ENCODE data around the gene ATG13.
"Not testable (repeated sequence)": the region's sequence is repeated elsewhere in the genome, so short reads cannot be mapped to it uniquely, and the experiment has no call there.

The ATG13 gene

DNA sequence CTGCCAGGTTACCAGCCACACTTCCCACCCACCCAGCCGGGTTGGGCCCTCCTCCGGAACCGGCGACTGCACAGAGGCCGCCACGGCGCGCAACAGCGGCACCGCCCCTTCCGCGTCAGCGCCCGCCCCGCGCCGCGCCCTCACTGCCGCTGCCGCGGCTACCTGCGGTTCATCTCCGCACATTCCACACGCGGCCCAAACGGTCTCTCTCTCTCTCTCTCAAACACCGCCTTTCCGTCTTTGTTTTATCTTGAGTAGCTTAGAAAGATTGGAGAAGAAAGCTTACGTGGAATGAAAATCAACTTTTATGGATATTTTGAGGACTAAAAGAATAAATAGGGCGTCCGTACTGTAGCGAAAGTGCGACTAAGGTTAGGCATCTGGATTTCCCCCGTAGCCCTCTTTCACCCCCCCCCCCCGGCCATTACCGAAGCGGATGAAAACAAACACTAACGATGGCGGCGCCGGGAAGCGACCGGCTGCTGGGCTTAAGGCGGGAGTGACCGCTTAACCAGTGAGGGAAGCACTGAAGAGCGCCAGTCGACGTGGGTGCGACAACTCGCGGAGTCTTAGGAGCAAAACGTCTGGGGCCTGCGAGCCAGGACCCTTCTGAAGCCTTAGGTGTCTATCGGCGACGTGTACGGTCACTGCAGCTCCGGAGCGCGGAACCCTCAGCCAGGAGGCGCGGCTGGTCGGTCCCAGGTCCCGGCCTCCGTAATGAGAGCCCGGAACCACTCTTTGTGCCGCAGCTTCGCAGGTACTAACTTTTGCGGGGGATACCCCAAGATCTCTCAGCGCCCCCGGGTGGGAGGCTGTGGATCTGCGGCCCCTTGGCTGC lies at the start of gene ATG13, which contains the start of gene HARBI1:
TSS of gene ATG13 (plus strand) at position 420 of the 838 bp plus-strand sequence. CDS start 26,739 bp downstream, outside the sequence.
TSS of gene HARBI1 (minus strand) at position 94 of the 838 bp plus-strand sequence. CDS start 990 bp downstream, outside the sequence.
- peaks cover 2 to 31% (median 23%) of the 10 kb centered on the region in 5 donors for H3K4me1 ChIP-seq (ENCODE audit: control insufficient read depth in 5 of 5, insufficient read depth in 5 of 5, low read length in 5 of 5)
- H3K9ac ChIP-seq (ENCODE audit: low read length in 5 of 5): peak within 1 kb of the TSS; percentile 86 to 99 (median 90)
- H3K27ac ChIP-seq (ENCODE audit: low read depth, low read length): peak within 1 kb of the TSS; percentile 95
- peak within 1 kb of the TSS; percentile 93 to 100 (median 96) for H3K4me3 ChIP-seq (ENCODE audit: low read depth in 1 of 5, low read length in 5 of 5)
- H3K27me3 ChIP-seq (ENCODE audit: control insufficient read depth in 5 of 5, insufficient read depth in 4 of 5, low read length in 5 of 5): no peaks in the 10 kb centered on the region
- H3K9me3 ChIP-seq (ENCODE audit: control insufficient read depth in 5 of 5, low read length in 5 of 5): no peaks in the 10 kb centered on the region
- peaks cover 3 to 15% (median 4%) of the 10 kb centered on the region in 5 donors for H3K36me3 ChIP-seq (ENCODE audit: control insufficient read depth in 5 of 5, insufficient read depth in 5 of 5, low read length in 5 of 5)

DNA sequence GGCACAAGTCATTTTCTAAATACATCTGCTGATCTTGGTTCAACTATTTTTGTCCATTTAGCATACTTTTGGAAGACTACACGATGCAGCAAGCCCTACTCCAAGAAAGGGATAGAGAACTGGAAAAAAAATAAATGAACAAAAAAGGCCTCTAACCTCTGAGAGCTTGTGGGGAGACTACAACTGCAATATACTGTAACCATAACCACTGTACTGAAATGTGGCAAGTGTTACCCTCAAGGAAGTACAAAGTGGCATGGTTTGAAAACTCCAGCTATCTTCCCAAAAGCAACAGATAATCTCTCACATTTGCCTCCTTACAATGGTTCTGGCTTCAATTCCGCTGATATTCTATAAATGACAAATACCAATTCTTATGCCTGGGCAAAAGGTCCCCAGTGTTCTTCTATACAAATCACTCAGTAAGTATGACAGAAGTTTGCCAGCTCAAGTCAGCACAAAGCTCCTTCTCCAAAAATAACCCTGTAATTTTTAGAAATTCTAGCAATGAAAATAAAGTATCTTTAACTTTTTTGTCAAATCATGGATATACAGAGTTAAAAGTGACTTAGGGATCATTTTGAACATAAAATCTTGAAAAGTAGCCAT lies 46.5 kb upstream of the ATG13 start:
- Histone ChIP-seq H3K4me3 (ENCODE audit: low read depth in 1 of 5, low read length in 5 of 5) (no peak overlapping the region), H3K27me3 (ENCODE audit: control insufficient read depth in 5 of 5, insufficient read depth in 4 of 5, low read length in 5 of 5) (no peaks in the 10 kb centered on the region), H3K36me3 (ENCODE audit: control insufficient read depth in 5 of 5, insufficient read depth in 5 of 5, low read length in 5 of 5) (no peaks in the 10 kb centered on the region), H3K27ac (ENCODE audit: low read depth, low read length) (no peak overlapping the region), H3K9ac (ENCODE audit: low read length in 5 of 5) (no peak overlapping the region), H3K4me1 (ENCODE audit: control insufficient read depth in 5 of 5, insufficient read depth in 5 of 5, low read length in 5 of 5) (peaks cover 0 to 22% (median 9%) of the 10 kb centered on the region in 5 donors), H3K9me3 (ENCODE audit: control insufficient read depth in 5 of 5, low read length in 5 of 5) (no peaks in the 10 kb centered on the region)

DNA sequence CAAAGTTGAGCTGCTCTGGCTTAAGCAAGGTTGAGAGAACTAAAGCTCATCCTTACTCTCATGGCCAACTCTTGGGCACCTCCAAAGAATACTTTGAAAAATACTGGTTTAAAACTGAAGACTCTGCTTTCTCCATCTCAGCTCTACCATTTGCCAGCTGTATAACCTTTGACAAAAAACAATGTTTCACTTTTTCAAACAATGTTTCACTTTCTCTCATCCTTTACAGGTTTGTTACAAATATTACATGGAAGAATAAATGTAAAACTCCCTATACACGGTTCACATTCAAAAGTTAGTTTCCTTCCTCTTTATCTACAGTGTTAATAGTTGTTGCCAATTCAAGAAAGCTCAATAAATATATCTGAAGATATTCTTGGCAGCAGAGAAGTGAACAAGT lies 42.7 kb upstream of the ATG13 start:
- Histone ChIP-seq H3K36me3 (ENCODE audit: control insufficient read depth in 5 of 5, insufficient read depth in 5 of 5, low read length in 5 of 5) (no peaks in the 10 kb centered on the region), H3K9me3 (ENCODE audit: control insufficient read depth in 5 of 5, low read length in 5 of 5) (no peaks in the 10 kb centered on the region), H3K27me3 (ENCODE audit: control insufficient read depth in 5 of 5, insufficient read depth in 4 of 5, low read length in 5 of 5) (no peaks in the 10 kb centered on the region), H3K9ac (ENCODE audit: low read length in 5 of 5) (no peak overlapping the region), H3K27ac (ENCODE audit: low read depth, low read length) (no peak overlapping the region), H3K4me3 (ENCODE audit: low read depth in 1 of 5, low read length in 5 of 5) (no peak overlapping the region), H3K4me1 (ENCODE audit: control insufficient read depth in 5 of 5, insufficient read depth in 5 of 5, low read length in 5 of 5) (peaks cover 0 to 22% (median 9%) of the 10 kb centered on the region in 5 donors)

DNA sequence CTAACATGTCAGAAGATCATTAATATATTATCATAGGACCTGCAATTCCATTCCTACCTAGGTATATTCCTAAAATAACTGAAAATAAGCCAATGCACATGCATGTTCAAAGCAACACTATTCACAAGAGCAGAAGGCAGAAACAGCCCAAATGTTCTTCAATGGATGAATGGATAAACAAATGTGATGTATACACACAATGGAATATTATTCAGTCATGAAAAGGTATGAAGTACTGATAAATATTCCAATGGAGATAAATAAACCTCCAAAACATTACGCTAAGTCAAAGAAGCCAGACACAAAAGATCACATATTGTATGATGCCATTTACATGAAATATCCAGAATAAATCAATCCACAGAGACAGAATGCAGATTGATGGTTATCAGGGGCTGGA lies 40.3 kb upstream of the ATG13 start:
- H3K4me1 ChIP-seq (ENCODE audit: control insufficient read depth in 5 of 5, insufficient read depth in 5 of 5, low read length in 5 of 5): peaks cover 0 to 14% (median 4%) of the 10 kb centered on the region in 5 donors
- H3K36me3 ChIP-seq (ENCODE audit: control insufficient read depth in 5 of 5, insufficient read depth in 5 of 5, low read length in 5 of 5): no peaks in the 10 kb centered on the region
- H3K27ac ChIP-seq (ENCODE audit: low read depth, low read length): no peak overlapping the region
- no peaks in the 10 kb centered on the region for H3K27me3 ChIP-seq (ENCODE audit: control insufficient read depth in 5 of 5, insufficient read depth in 4 of 5, low read length in 5 of 5)
- no peak overlapping the region for H3K4me3 ChIP-seq (ENCODE audit: low read depth in 1 of 5, low read length in 5 of 5)
- H3K9me3 ChIP-seq (ENCODE audit: control insufficient read depth in 5 of 5, low read length in 5 of 5): no peaks in the 10 kb centered on the region
- no peak overlapping the region for H3K9ac ChIP-seq (ENCODE audit: low read length in 5 of 5)

DNA sequence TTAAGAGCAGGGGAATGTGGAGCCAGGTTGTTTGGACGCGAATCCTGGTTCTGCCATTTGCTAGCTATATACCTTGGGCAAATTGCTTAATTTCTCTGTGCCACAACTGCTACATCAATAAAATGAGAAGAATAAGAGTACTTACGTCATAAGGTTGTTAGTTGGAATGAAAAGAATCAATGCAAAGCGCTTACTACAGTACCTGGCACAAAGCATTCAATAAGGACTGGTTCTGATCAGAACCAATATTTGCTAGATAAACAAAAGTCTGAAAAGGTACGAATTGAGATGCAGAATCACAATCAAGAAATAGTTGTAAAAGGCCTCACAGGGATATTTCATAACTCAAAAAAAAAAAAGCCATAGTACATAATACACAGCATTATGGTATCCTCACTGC lies 34.8 kb upstream of the ATG13 start:
- Histone ChIP-seq H3K27ac (ENCODE audit: low read depth, low read length) (no peak overlapping the region), H3K4me1 (ENCODE audit: control insufficient read depth in 5 of 5, insufficient read depth in 5 of 5, low read length in 5 of 5) (no peaks in the 10 kb centered on the region), H3K27me3 (ENCODE audit: control insufficient read depth in 5 of 5, insufficient read depth in 4 of 5, low read length in 5 of 5) (no peaks in the 10 kb centered on the region), H3K36me3 (ENCODE audit: control insufficient read depth in 5 of 5, insufficient read depth in 5 of 5, low read length in 5 of 5) (no peaks in the 10 kb centered on the region), H3K9ac (ENCODE audit: low read length in 5 of 5) (no peak overlapping the region), H3K9me3 (ENCODE audit: control insufficient read depth in 5 of 5, low read length in 5 of 5) (no peaks in the 10 kb centered on the region), H3K4me3 (ENCODE audit: low read depth in 1 of 5, low read length in 5 of 5) (no peak overlapping the region)

DNA sequence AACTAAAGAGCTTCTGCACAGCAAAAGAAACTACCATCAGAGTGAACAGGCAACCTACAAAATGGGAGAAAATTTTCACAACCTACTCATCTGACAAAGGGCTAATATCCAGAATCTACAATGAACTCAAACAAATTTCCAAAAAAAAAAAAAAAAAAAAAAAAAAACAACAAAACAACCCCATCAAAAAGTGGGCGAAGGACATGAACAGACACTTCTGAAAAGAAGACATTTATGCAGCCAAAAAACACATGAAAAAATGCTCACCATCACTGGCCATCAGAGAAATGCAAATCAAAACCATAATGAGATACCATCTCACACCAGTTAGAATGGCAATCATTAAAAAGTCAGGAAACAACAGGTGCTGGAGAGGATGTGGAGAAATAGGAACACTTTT lies 33.8 kb upstream of the ATG13 start:
- not testable (repeated sequence) for H3K9me3 ChIP-seq (ENCODE audit: control insufficient read depth in 5 of 5, low read length in 5 of 5); H3K4me1 ChIP-seq (ENCODE audit: control insufficient read depth in 5 of 5, insufficient read depth in 5 of 5, low read length in 5 of 5); H3K27me3 ChIP-seq (ENCODE audit: control insufficient read depth in 5 of 5, insufficient read depth in 4 of 5, low read length in 5 of 5); H3K27ac ChIP-seq (ENCODE audit: low read depth, low read length); H3K36me3 ChIP-seq (ENCODE audit: control insufficient read depth in 5 of 5, insufficient read depth in 5 of 5, low read length in 5 of 5); H3K4me3 ChIP-seq (ENCODE audit: low read depth in 1 of 5, low read length in 5 of 5); H3K9ac ChIP-seq (ENCODE audit: low read length in 5 of 5)

DNA sequence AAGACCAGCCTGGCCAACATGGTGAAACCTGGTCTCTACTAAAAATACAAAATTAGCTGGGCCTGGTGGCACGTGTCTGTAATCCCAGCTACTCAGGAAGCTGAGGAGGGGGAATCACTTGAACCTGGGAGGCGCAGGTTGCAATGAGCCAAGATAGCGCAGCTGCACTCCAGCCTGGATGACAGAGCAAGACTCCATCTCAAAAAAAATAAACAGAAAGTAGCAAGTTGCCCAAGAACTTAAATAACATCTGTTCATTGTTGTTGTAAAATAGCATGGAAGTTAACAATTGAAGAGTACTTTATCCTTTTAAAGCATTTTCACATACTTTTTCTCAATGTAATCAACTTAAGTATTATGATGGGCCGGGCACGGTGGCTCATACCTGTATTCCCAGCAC lies 29.2 kb upstream of the ATG13 start:
- Histone ChIP-seq H3K27ac (ENCODE audit: low read depth, low read length) (no peak overlapping the region), H3K9ac (ENCODE audit: low read length in 5 of 5) (no peak overlapping the region), H3K4me3 (ENCODE audit: low read depth in 1 of 5, low read length in 5 of 5) (no peak overlapping the region), H3K36me3 (ENCODE audit: control insufficient read depth in 5 of 5, insufficient read depth in 5 of 5, low read length in 5 of 5) (no peaks in the 10 kb centered on the region), H3K27me3 (ENCODE audit: control insufficient read depth in 5 of 5, insufficient read depth in 4 of 5, low read length in 5 of 5) (no peaks in the 10 kb centered on the region), H3K9me3 (ENCODE audit: control insufficient read depth in 5 of 5, low read length in 5 of 5) (no peaks in the 10 kb centered on the region), H3K4me1 (ENCODE audit: control insufficient read depth in 5 of 5, insufficient read depth in 5 of 5, low read length in 5 of 5) (peaks cover 5 to 27% (median 25%) of the 10 kb centered on the region in 5 donors)

DNA sequence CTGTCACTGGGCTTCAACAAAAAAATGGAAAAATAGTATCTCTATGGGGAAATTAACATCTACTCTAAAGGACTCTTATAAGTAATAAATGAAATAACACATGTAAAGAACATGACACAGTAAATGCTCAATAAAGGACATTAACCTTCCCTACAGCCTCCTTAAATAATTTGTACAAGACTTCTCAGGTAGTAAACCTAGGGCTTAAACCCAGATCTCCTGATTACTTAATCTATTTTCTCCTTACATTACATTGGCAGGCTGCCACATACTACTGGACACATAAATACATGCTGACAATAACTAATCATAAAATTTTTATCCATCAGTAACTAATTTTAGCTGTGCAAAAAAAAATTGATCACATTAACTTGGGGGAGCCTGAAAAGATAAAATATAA lies 28.4 kb upstream of the ATG13 start:
- no peaks in the 10 kb centered on the region for H3K27me3 ChIP-seq (ENCODE audit: control insufficient read depth in 5 of 5, insufficient read depth in 4 of 5, low read length in 5 of 5)
- H3K27ac ChIP-seq (ENCODE audit: low read depth, low read length): no peak overlapping the region
- H3K4me1 ChIP-seq (ENCODE audit: control insufficient read depth in 5 of 5, insufficient read depth in 5 of 5, low read length in 5 of 5): peaks cover 7 to 32% (median 31%) of the 10 kb centered on the region in 5 donors
- H3K36me3 ChIP-seq (ENCODE audit: control insufficient read depth in 5 of 5, insufficient read depth in 5 of 5, low read length in 5 of 5): no peaks in the 10 kb centered on the region
- no peaks in the 10 kb centered on the region for H3K9me3 ChIP-seq (ENCODE audit: control insufficient read depth in 5 of 5, low read length in 5 of 5)
- H3K9ac ChIP-seq (ENCODE audit: low read length in 5 of 5): no peak overlapping the region
- H3K4me3 ChIP-seq (ENCODE audit: low read depth in 1 of 5, low read length in 5 of 5): no peak overlapping the region

DNA sequence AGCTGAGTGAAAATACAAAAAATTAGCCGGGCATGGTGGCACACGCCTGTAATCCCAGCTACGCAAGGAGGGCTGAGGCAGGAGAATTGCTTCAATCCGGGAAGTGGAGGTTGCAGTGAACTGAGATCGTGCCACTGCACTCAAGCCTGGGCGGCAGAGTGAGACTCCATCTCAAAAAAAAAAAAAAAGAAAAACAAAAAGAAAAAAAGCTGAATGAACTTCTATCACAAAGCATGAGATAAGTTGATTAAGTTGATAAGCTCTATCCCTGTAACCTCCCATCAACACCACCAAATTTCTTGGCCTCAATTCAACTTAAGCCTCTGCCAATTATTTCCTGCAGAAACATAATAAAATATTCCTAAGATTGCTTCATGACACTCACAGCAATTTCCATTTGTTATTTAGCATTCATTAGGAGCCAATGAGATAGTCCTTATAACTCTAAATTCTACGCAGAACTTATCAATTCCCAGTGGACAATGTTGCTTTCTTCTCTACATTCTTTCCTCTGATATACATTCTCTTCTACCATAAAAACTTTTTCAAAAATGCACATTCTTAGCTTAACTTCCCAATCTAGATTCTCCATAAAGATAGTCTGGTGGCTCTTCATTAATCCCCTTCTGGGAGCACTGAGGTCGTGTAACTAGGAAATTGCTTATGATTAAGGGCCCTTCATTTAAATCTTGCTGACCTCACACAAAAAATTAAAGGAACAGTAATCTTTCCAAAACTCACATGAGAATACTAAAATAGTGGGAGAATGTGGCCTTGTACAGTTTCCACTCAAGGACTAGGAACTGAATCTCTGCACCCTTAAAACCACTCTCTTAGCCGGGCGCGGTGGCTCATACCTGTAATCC lies 26.4 kb upstream of the ATG13 start:
- Histone ChIP-seq H3K27ac (ENCODE audit: low read depth, low read length) (peak overlapping the region; percentile 70), H3K9ac (ENCODE audit: low read length in 5 of 5) (peak overlapping the region in 2 of 5 donors; percentile 22 to 48), H3K27me3 (ENCODE audit: control insufficient read depth in 5 of 5, insufficient read depth in 4 of 5, low read length in 5 of 5) (no peaks in the 10 kb centered on the region), H3K36me3 (ENCODE audit: control insufficient read depth in 5 of 5, insufficient read depth in 5 of 5, low read length in 5 of 5) (no peaks in the 10 kb centered on the region), H3K9me3 (ENCODE audit: control insufficient read depth in 5 of 5, low read length in 5 of 5) (no peaks in the 10 kb centered on the region), H3K4me1 (ENCODE audit: control insufficient read depth in 5 of 5, insufficient read depth in 5 of 5, low read length in 5 of 5) (peaks cover 7 to 40% (median 38%) of the 10 kb centered on the region in 5 donors), H3K4me3 (ENCODE audit: low read depth in 1 of 5, low read length in 5 of 5) (peak overlapping the region in 3 of 5 donors; percentile 15 to 32 (median 18))

Measured in subcutaneous abdominal adipose tissue (tissue), 5 donors.